Measurements from ENCODE around the gene PEX5L.

DNA sequence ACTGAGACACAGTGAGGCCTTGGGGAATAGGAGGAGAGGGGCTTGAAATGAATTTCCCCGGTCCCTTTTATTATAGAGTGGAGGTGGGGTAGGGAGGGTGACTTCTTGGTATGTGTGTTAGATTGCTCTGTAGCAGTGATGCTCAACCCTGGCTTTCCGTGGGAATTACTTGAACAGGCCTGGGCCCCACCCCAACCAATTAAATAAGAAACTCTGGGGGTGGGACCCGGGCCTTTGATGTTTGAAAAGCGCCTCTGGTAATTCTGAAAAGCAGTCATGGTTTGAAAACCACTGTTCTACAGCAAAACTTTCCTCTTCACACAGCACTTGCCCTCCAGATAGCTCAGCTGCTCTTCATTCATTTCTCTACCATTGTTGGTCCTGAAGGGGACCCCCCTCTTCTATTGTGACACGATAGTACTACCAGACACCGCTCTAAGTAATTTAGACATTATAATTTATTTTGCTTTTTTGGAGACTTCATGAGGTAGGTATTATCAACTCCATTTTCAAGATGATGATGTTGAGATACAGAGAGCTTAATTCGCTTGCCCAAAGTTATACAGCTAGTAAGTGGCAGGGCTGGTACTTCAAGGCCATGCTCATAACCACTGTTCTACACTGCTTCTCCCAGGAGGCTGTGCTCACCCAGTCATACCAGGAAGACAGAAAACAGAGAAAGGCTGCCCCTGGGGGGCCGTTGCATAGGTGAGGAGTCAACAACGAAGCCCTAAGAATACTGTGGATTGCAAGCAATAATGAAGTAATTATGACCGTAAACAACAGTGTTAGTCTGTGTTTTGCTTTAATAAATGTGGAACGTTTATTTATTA lies 176.2 kb downstream of the PEX5L start:
- TF ChIP-seq, protein P1, sequence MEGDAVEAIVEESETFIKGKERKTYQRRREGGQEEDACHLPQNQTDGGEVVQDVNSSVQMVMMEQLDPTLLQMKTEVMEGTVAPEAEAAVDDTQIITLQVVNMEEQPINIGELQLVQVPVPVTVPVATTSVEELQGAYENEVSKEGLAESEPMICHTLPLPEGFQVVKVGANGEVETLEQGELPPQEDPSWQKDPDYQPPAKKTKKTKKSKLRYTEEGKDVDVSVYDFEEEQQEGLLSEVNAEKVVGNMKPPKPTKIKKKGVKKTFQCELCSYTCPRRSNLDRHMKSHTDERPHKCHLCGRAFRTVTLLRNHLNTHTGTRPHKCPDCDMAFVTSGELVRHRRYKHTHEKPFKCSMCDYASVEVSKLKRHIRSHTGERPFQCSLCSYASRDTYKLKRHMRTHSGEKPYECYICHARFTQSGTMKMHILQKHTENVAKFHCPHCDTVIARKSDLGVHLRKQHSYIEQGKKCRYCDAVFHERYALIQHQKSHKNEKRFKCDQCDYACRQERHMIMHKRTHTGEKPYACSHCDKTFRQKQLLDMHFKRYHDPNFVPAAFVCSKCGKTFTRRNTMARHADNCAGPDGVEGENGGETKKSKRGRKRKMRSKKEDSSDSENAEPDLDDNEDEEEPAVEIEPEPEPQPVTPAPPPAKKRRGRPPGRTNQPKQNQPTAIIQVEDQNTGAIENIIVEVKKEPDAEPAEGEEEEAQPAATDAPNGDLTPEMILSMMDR (IDR thresholded peaks at IDR 0.05): no peak
- no peak for TF ChIP-seq POLR2A (IDR thresholded peaks at IDR 0.05)

All from heart left ventricle (tissue), 13 donors.